Retinal pigment epithelial cell (primary cell): ENCODE measurements around the gene GPR143.

Experiments
- DNase-seq: peaks from one replicate; pipeline ENCODE4 v3.0.0-alpha.2; 2010; ENCODE audit warnings: low read depth
- H3K4me3 ChIP-seq: 2 replicates; pipeline ENCODE4 v1.5.1; 2011; ENCODE audit warnings: mild to moderate bottlenecking, low read length, control low read depth, moderate library complexity
- CTCF ChIP-seq: conservative IDR thresholded peaks from 2 replicates; pipeline ENCODE4 v1.5.1; 2011; ENCODE audit warnings: low read depth, low read length, control low read depth, inconsistent platforms

Gene GPR143

GRCh38 chrX:9749146-9749692 lies 16.4 kb downstream of the GPR143 start:
- no peak overlapping the region for H3K4me3 ChIP-seq
- no peak for DNase-seq
- TF ChIP-seq CTCF: no peak

- no peak for DNase-seq
- TF ChIP-seq CTCF: no peak
- H3K4me3 ChIP-seq: no peak overlapping the region
Observed at GRCh38 chrX:9747644-9748043, 18.0 kb downstream of the GPR143 start.

GRCh38 chrX:9746148-9746888 lies 19.3 kb downstream of the GPR143 start:
- DNase-seq: no peak
- H3K4me3 ChIP-seq: no peak overlapping the region
- no peak for TF ChIP-seq CTCF

GRCh38 chrX:9745417-9746115 lies 20.1 kb downstream of the GPR143 start:
- TF ChIP-seq CTCF: no peak
- no peak overlapping the region for H3K4me3 ChIP-seq
- no peak for DNase-seq

- no peak for TF ChIP-seq CTCF
- H3K4me3 ChIP-seq: no peak overlapping the region
- no peak for DNase-seq
Observed at GRCh38 chrX:9739130-9739529, 26.5 kb downstream of the GPR143 start.

- DNase-seq: no peak
- no peak overlapping the region for H3K4me3 ChIP-seq
- no peak for TF ChIP-seq CTCF
Observed at GRCh38 chrX:9738151-9738550, 27.5 kb downstream of the GPR143 start.
